HepG2 (cell line): ENCODE data around the gene SLC11A1. TPM values are rescaled to one million over a fixed set of nuclear protein-coding genes. Genes with fewer than 3 reads are reported as not detected.
A peak's percentile ranks its signal among the peaks of the same experiment; 100 is the strongest.

Experiments
- ATF7-NPFF ChIP-seq: sonication (generic); formaldehyde crosslinking; IDR thresholded peaks from 2 replicates; pipeline ENCODE4 v1.8.1; 2023; ENCODE audit warnings: mild to moderate bottlenecking, low read depth, missing genetic modification reagents, moderate library complexity
- CBX5 ChIP-seq: sonication (generic); formaldehyde crosslinking; IDR thresholded peaks from 2 replicates; pipeline ENCODE4 v1.4.0; 2020; ENCODE audit warnings: missing genetic modification reagents, borderline replicate concordance
- HMGA1 ChIP-seq: sonication (generic); formaldehyde crosslinking; conservative IDR thresholded peaks from 2 replicates; pipeline ENCODE4 v1.4.0; 2020; ENCODE audit warnings: missing genetic modification reagents
- HOXA3 ChIP-seq: sonication (generic); formaldehyde crosslinking; IDR thresholded peaks from 2 replicates; pipeline ENCODE4 v1.5.0; 2020; ENCODE audit warnings: missing genetic modification reagents
- HOXD1 ChIP-seq: sonication (generic); formaldehyde crosslinking; IDR thresholded peaks from 2 replicates; pipeline ENCODE4 v1.5.0; 2020; ENCODE audit warnings: missing genetic modification reagents
- SMARCC2 ChIP-seq: fragments of 450-650 bp; IDR thresholded peaks from 2 replicates; pipeline ENCODE4 v1.6.1; 2017; ENCODE audit warnings: antibody characterized with exemption, mild to moderate bottlenecking
- SMC3 ChIP-seq: IDR thresholded peaks from 2 replicates; pipeline ENCODE4 v1.6.1; 2011; ENCODE audit warnings: low read length, improper control_type of control experiment
- SRF ChIP-seq: IDR thresholded peaks from 2 replicates; pipeline ENCODE4 v1.6.1; 2011; ENCODE audit warnings: mild to moderate bottlenecking, low read depth, low read length, moderate library complexity
- TAF15 ChIP-seq: fragments of 200-400 bp; formaldehyde crosslinking; IDR thresholded peaks from one replicate; pipeline ENCODE4 v1.6.1; 2018; ENCODE audit warnings: mild to moderate bottlenecking, low read depth, low read length; ENCODE audit not compliant: poor library complexity, severe bottlenecking
- ZNF17 ChIP-seq: sonication (generic); formaldehyde crosslinking; IDR thresholded peaks from 2 replicates; pipeline ENCODE4 v1.5.0; 2020; ENCODE audit warnings: mild to moderate bottlenecking, missing genetic modification reagents
- ZNF296 ChIP-seq: sonication (generic); formaldehyde crosslinking; conservative IDR thresholded peaks from 2 replicates; pipeline ENCODE4 v1.5.0; 2020; ENCODE audit warnings: mild to moderate bottlenecking, missing genetic modification reagents
- ZNF33B ChIP-seq: sonication (generic); formaldehyde crosslinking; IDR thresholded peaks from 2 replicates; pipeline ENCODE4 v1.5.1; 2020; ENCODE audit warnings: mild to moderate bottlenecking, missing genetic modification reagents
- ZNF569 ChIP-seq: sonication (generic); formaldehyde crosslinking; IDR thresholded peaks from 2 replicates; pipeline ENCODE4 v1.5.0; 2020; ENCODE audit warnings: mild to moderate bottlenecking, missing genetic modification reagents, moderate library complexity, borderline replicate concordance
- ZNF674 ChIP-seq: sonication (generic); formaldehyde crosslinking; IDR thresholded peaks from 2 replicates; pipeline ENCODE4 v1.5.0; 2020; ENCODE audit warnings: low read depth, mild to moderate bottlenecking, missing genetic modification reagents
- ZNF7 ChIP-seq: IDR thresholded peaks from 2 replicates; pipeline ENCODE4 v1.6.1; 2016; ENCODE audit warnings: missing biosample characterization, missing genetic modification reagents
- polyA plus RNA-seq, 8 experiments: library from polyadenylated mRNA; depleted of rRNA in 3 of 8; stranded (reverse) in 7 of 8; unstranded in 1 of 8; fragments of >200 nt; fragmentation: Illumina TruSeq in 4 of 8; extraction: Trizol in 4 of 8; gene quantifications; 2 replicates each; pipeline versions ENCODE4 v1.2.1 to v1.2.3, GENCODE V29; 2011 to 2016; ENCODE audit warnings: low read depth in 4 of 8, missing spikeins in 1 of 8, mixed read lengths in 1 of 8; ENCODE audit not compliant: insufficient read depth in 1 of 8
- total RNA-seq, 5 experiments: library from RNA; depleted of rRNA; stranded (reverse); fragments of >200 nt; fragmentation: Illumina TruSeq; extraction: Trizol; gene quantifications; 2 replicates each; pipeline ENCODE4 v1.2.3, GENCODE V29; 2016; ENCODE audit warnings: low read depth in 1 of 5
- TF ChIP-seq, protein P1 (sequence below): sonication (generic); formaldehyde crosslinking; IDR thresholded peaks from 2 replicates; pipeline ENCODE4 v1.9.0; 2021; ENCODE audit warnings: missing genetic modification reagents, borderline replicate concordance
- TF ChIP-seq, protein P2 (sequence below): sonication (generic); formaldehyde crosslinking; IDR thresholded peaks from 2 replicates; pipeline ENCODE4 v1.8.0; 2022; ENCODE audit warnings: low read depth, missing genetic modification reagents
- TF ChIP-seq, protein P3 (sequence below): sonication (generic); formaldehyde crosslinking; IDR thresholded peaks from 2 replicates; pipeline ENCODE4 v1.8.0; 2022; ENCODE audit warnings: mild to moderate bottlenecking, missing genetic modification reagents; ENCODE audit not compliant: insufficient replicate concordance
- TF ChIP-seq, protein P4 (sequence below): sonication (generic); formaldehyde crosslinking; IDR thresholded peaks from 2 replicates; pipeline ENCODE4 v1.4.0; 2020; ENCODE audit warnings: mild to moderate bottlenecking, missing genetic modification reagents
- TF ChIP-seq, protein P5 (sequence below): sonication (generic); formaldehyde crosslinking; IDR thresholded peaks from 2 replicates; pipeline ENCODE4 v1.5.0; 2020; ENCODE audit warnings: mild to moderate bottlenecking, missing genetic modification reagents

SLC11A1 gene
- total and polyA plus RNA-seq, 2 of the 13 experiments (the other 11 are each of a cell fraction or from before 2014, with no cell fraction given) = 0.33 to 2.3 TPM

DNA sequence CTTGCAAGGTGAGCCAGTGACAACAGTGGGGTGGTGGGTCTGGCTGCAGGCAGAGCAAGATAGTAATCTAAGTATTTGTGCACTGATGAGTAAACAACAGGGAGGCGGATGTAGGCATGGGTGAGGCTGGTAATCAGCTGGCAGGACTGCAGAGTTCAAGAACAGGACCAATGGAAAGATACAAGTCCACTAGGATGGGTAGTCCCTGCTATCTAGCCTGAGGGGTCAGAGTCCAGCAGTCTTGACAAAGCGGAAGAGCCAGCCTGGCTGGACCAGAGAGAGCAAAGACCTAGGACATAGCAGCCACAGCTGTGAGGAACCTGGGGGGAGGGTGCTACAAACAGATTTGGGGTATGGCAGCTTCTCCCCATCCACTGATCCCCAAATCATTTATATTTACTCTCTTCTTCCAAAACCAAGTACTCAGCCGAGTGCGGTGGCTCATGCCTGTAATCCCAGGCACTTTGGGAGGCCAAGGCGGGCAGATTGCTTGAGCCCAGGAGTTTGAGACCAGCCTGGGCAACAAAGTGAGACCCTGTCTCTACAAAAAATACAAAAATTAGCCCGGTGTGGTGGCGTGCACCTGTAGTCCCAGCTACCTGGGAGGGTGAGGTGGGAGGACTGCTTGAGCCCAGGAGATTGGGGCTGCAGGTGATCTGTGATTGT lies 62.8 kb downstream of the SLC11A1 start (continued):
- TF ChIP-seq, protein P1, sequence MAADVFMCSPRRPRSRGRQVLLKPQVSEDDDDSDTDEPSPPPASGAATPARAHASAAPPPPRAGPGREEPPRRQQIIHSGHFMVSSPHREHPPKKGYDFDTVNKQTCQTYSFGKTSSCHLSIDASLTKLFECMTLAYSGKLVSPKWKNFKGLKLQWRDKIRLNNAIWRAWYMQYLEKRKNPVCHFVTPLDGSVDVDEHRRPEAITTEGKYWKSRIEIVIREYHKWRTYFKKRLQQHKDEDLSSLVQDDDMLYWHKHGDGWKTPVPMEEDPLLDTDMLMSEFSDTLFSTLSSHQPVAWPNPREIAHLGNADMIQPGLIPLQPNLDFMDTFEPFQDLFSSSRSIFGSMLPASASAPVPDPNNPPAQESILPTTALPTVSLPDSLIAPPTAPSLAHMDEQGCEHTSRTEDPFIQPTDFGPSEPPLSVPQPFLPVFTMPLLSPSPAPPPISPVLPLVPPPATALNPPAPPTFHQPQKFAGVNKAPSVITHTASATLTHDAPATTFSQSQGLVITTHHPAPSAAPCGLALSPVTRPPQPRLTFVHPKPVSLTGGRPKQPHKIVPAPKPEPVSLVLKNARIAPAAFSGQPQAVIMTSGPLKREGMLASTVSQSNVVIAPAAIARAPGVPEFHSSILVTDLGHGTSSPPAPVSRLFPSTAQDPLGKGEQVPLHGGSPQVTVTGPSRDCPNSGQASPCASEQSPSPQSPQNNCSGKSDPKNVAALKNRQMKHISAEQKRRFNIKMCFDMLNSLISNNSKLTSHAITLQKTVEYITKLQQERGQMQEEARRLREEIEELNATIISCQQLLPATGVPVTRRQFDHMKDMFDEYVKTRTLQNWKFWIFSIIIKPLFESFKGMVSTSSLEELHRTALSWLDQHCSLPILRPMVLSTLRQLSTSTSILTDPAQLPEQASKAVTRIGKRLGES (CRISPR knock-in tag) = no peak
- TF ChIP-seq HOXA3 (CRISPR knock-in tag) (peak; percentile 96), SMARCC2 (no peak), ZNF17 (CRISPR knock-in tag) (no peak), SMC3 (0 out of 2 replicates have a peak, but pooled peaks have one; percentile 29), HMGA1 (no peak), ZNF7 (CRISPR knock-in tag) (no peak), ZNF296 (CRISPR knock-in tag) (no peak), ZNF33B (CRISPR knock-in tag) (no peak), ZNF674 (no peak), CBX5 (CRISPR knock-in tag) (peak; percentile 91; the same call in 1 of the 2 replicates), ZNF569 (no peak; the same call in 1 of the 2 replicates), TAF15 (no peak), ATF7-NPFF (CRISPR knock-in tag) (peak; percentile 57; the same call in 1 of the 2 replicates), SRF (0 out of 2 replicates have a peak, but pooled peaks have one; percentile 12), HOXD1 (CRISPR knock-in tag) (peak; percentile 72)
- TF ChIP-seq, protein P2, sequence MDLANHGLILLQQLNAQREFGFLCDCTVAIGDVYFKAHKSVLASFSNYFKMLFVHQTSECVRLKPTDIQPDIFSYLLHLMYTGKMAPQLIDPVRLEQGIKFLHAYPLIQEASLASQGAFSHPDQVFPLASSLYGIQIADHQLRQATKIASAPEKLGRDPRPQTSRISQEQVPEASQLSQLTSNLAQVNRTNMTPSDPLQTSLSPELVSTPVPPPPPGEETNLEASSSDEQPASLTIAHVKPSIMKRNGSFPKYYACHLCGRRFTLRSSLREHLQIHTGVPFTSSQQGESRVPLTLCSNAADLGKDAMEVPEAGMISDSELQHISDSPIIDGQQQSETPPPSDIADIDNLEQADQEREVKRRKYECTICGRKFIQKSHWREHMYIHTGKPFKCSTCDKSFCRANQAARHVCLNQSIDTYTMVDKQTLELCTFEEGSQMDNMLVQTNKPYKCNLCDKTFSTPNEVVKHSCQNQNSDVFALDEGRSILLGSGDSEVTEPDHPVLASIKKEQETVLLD (CRISPR knock-in tag) = no peak
- TF ChIP-seq, protein P3, sequence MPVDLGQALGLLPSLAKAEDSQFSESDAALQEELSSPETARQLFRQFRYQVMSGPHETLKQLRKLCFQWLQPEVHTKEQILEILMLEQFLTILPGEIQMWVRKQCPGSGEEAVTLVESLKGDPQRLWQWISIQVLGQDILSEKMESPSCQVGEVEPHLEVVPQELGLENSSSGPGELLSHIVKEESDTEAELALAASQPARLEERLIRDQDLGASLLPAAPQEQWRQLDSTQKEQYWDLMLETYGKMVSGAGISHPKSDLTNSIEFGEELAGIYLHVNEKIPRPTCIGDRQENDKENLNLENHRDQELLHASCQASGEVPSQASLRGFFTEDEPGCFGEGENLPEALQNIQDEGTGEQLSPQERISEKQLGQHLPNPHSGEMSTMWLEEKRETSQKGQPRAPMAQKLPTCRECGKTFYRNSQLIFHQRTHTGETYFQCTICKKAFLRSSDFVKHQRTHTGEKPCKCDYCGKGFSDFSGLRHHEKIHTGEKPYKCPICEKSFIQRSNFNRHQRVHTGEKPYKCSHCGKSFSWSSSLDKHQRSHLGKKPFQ = peak; percentile 13
- TF ChIP-seq, protein P4, sequence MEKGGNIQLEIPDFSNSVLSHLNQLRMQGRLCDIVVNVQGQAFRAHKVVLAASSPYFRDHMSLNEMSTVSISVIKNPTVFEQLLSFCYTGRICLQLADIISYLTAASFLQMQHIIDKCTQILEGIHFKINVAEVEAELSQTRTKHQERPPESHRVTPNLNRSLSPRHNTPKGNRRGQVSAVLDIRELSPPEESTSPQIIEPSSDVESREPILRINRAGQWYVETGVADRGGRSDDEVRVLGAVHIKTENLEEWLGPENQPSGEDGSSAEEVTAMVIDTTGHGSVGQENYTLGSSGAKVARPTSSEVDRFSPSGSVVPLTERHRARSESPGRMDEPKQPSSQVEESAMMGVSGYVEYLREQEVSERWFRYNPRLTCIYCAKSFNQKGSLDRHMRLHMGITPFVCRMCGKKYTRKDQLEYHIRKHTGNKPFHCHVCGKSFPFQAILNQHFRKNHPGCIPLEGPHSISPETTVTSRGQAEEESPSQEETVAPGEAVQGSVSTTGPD (CRISPR knock-in tag) = peak; percentile 84
- TF ChIP-seq, protein P5, sequence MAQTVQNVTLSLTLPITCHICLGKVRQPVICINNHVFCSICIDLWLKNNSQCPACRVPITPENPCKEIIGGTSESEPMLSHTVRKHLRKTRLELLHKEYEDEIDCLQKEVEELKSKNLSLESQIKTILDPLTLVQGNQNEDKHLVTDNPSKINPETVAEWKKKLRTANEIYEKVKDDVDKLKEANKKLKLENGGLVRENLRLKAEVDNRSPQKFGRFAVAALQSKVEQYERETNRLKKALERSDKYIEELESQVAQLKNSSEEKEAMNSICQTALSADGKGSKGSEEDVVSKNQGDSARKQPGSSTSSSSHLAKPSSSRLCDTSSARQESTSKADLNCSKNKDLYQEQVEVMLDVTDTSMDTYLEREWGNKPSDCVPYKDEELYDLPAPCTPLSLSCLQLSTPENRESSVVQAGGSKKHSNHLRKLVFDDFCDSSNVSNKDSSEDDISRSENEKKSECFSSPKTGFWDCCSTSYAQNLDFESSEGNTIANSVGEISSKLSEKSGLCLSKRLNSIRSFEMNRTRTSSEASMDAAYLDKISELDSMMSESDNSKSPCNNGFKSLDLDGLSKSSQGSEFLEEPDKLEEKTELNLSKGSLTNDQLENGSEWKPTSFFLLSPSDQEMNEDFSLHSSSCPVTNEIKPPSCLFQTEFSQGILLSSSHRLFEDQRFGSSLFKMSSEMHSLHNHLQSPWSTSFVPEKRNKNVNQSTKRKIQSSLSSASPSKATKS (CRISPR knock-in tag) = no peak
